Measurements from ENCODE around the gene SEZ6L.

SEZ6L gene

GRCh38 chr22:26161746-26162145 lies 7.5 kb upstream of the SEZ6L start:
- DNase-seq (ENCODE audit: low spot score) = no peak
- in situ Hi-C loops (cut with MboI; ENCODE audit: low sequenced_read_pairs, unreplicated experiment) = no loop called here
- TF ChIP-seq CTCF (IDR thresholded peaks at IDR 0.05; ENCODE audit: borderline replicate concordance, control extremely low read depth, extremely low read depth, insufficient read depth, missing control alignments) = no peak

- no peak for TF ChIP-seq CTCF (IDR thresholded peaks at IDR 0.05; ENCODE audit: borderline replicate concordance, control extremely low read depth, extremely low read depth, insufficient read depth, missing control alignments)
- DNase-seq (ENCODE audit: low spot score) = no peak
- in situ Hi-C loops (cut with MboI; ENCODE audit: low sequenced_read_pairs, unreplicated experiment) = no loop called here
These were observed 6.3 kb upstream of the SEZ6L start for GRCh38 chr22:26162926-26163325.

- no peak for DNase-seq (ENCODE audit: low spot score)
- in situ Hi-C loops (cut with MboI; ENCODE audit: low sequenced_read_pairs, unreplicated experiment) = no loop called here
- TF ChIP-seq CTCF (IDR thresholded peaks at IDR 0.05; ENCODE audit: borderline replicate concordance, control extremely low read depth, extremely low read depth, insufficient read depth, missing control alignments) = no peak
These were observed 5.1 kb upstream of the SEZ6L start for GRCh38 chr22:26164174-26164573.

GRCh38 chr22:26168330-26168851 lies 871 bp upstream of the SEZ6L start:
- no peak for DNase-seq (ENCODE audit: low spot score)
- TF ChIP-seq CTCF (IDR thresholded peaks at IDR 0.05; ENCODE audit: borderline replicate concordance, control extremely low read depth, extremely low read depth, insufficient read depth, missing control alignments) = no peak
- in situ Hi-C loops (cut with MboI; ENCODE audit: low sequenced_read_pairs, unreplicated experiment) = no loop called here

- no peak for TF ChIP-seq CTCF (IDR thresholded peaks at IDR 0.05; ENCODE audit: borderline replicate concordance, control extremely low read depth, extremely low read depth, insufficient read depth, missing control alignments)
- in situ Hi-C loops (cut with MboI; ENCODE audit: low sequenced_read_pairs, unreplicated experiment) = no loop called here
- DNase-seq (ENCODE audit: low spot score) = peak; percentile 10
These were observed 335 bp upstream of the SEZ6L start for GRCh38 chr22:26168939-26169314.

- in situ Hi-C loops (cut with MboI; ENCODE audit: low sequenced_read_pairs, unreplicated experiment) = no loop called here
- peak; percentile 14 for DNase-seq (ENCODE audit: low spot score)
These were observed 840 bp downstream of the SEZ6L start for GRCh38 chr22:26170112-26170492.

More at GRCh38 chr22:26170112-26170492, 840 bp downstream of the SEZ6L start:
- TF ChIP-seq CTCF (IDR thresholded peaks at IDR 0.05; ENCODE audit: borderline replicate concordance, control extremely low read depth, extremely low read depth, insufficient read depth, missing control alignments) = no peak

Measured in GM13976 (cell line).